ENCODE measurements around the gene SLCO4A1.
A peak's percentile ranks its signal among the peaks of the same experiment; 100 is the strongest.

SLCO4A1 gene

GRCh38 chr20:62642051-62642665 is at the start of gene SLCO4A1:
TSS of gene SLCO4A1 (plus strand) at chr20:62642503. CDS start at chr20:62656455, 13,952 bp downstream.
- DNase-seq (ENCODE audit: low read depth) = peak; percentile 81

- no peak for DNase-seq (ENCODE audit: low read depth)
These were observed 49.7 kb upstream of the SLCO4A1 start for GRCh38 chr20:62592506-62593177.

DNA sequence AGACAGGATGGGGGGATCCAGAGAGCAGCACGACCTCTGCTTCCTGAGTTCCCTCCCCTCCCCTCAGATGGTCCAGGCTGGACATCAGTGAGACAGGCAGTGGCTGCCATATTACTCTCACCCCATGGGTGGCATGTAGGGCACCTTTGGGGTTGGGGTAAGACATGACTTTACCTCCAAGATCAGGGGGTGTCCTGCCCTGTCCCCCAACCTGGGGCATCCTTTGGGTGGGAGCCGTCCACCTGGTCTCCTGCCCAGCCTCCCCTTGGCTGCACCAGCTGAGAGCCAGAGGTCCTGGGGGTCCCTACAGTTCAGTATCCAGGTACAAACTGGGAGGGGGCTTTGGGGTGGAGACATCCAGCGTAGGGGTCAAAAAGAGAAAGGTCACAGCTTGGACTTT is 48.7 kb upstream of the SLCO4A1 start:
- DNase-seq (ENCODE audit: low read depth) = no peak

DNA sequence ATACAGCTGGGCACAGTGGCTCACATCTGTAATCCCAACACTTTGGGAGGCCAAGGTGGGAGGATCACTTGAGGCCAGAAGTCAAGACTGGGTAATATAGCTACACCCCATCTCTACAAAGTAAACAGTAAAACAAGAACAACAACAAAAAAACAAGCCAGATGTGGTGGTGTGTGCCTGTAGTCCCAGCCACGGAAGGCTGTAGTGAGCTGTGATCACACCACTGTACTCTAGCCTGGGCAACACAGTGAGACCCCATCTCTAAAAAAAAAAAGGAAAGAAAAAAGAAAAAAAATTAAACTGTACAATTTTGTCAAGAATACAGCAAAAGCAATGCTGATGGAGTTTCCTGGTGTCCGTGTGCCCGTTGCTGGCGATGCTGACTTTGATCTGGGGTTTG is 47.2 kb upstream of the SLCO4A1 start:
- DNase-seq (ENCODE audit: low read depth) = no peak

DNA sequence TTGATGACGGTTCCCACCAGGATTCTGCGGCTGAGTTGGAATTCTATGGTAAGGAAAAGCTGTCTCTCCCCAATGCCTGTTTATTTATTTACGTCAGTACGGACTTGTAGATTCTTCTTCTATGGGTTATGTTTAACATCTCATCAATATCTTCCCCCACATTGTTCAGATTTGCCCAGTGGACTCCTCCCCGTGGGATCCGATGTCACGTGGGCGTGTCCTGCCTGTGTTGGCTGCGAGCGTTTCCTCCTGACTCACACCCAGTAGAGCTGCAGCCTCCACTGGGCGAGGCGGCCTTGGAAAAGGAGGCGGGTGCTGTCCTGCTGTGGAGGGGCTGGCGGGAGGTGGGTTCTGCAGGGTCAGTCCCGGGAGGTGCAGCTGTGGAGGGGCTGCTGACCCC is 46.8 kb upstream of the SLCO4A1 start:
- no peak for DNase-seq (ENCODE audit: low read depth)

- DNase-seq (ENCODE audit: low read depth) = no peak
These were observed 45.8 kb upstream of the SLCO4A1 start for GRCh38 chr20:62596486-62596885.

DNA sequence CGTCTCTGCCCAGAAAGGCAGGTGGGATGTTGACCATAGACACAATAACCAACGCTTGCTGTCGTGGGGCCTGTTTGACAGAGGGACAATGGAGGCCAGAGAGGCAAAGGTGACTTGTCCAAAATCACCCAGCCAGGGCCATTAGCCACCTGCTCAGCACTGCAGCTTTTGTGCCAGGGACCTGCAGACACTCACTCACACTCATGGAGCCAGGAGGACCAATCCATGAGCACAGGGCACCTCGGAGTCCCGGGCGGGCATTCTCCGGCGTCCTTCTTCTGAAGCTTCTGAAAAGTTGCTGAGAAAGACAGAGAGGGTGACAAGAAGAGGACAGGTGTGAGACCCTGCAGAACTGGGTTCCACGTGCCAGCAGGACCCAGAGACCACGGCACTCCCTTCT is 45.4 kb upstream of the SLCO4A1 start:
- DNase-seq (ENCODE audit: low read depth) = no peak

DNA sequence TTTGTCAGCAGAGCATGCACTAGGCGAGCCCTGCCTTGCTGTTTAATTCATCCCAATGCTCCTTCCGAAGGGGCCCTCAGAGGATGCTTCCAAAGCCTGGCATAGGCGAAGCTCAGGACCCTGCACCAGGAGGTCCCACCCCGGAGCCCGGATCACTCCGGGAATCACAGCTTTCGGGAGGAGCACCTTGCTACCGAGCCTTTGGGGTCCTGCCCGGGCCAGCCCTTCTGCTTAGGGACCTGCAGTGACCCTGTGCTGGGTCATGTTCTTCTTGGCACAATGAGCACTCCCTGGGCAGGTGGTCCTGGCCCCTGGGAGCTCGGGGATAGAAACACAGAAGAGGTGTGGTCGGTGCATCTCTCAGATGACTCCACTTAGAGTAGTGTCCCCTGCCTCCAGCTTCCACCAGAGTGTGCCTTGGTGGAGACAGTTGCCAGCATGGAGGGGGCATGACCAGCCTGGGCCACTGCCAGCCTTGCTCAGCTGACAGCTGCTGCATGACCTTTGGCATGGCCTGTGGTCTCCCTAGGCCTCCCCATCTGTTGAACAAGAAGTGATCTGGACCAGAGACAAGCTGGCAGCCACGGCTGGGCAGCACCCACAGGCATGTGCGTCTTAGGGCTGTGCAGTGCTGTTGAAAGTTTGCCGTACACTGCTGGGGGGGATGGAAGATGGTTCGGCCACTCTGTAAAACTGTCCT is 44.7 kb upstream of the SLCO4A1 start:
- DNase-seq (ENCODE audit: low read depth) = no peak

- DNase-seq (ENCODE audit: low read depth) = no peak
These were observed 43.5 kb upstream of the SLCO4A1 start for GRCh38 chr20:62598761-62599194.

DNA sequence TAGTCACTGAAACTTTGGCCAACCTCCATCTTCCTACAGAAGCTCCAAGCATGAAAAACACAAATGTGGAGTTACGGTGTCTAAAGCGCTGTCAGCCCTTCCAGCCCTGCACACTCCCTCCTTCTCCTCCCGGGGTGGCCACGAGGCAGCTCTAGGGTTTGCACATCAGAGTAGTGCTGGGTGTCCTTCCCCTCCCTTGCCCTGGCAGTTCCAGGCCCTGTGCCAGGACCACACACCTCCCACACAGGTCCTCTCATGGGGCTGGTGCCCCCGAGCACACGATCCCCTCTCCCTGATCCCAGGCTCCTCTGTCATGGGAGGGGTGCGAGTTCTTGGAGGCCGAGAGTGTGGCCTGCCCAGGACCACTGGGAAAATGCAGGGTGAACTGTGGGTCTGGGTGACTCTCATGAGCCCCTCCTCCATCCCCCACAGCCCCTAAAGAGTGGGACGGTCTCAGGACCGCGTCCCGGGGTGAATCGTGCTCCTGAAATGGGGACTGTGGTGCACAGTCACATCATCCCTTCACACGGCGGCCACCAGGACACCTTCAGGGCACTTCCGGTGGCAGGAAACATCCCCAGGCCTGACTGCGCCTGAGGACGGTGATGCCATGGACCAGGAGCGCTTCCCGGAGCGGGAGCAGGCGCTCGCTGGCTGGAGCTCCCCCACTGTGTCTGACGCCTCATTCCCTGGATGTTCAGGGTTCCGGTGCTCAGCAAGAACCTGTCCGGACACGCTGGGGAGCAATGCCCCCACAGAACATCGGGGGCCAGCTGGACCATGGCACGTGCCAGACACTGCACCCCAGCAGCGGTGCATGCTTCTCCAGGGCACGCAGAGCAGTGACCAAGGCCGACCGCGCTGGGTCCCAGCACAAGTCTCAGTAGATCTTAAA is 42.8 kb upstream of the SLCO4A1 start:
- DNase-seq (ENCODE audit: low read depth) = no peak

GRCh38 chr20:62601172-62601571 is 41.1 kb upstream of the SLCO4A1 start:
- DNase-seq (ENCODE audit: low read depth) = no peak

GRCh38 chr20:62601714-62602113 is 40.6 kb upstream of the SLCO4A1 start:
- no peak for DNase-seq (ENCODE audit: low read depth)

DNA sequence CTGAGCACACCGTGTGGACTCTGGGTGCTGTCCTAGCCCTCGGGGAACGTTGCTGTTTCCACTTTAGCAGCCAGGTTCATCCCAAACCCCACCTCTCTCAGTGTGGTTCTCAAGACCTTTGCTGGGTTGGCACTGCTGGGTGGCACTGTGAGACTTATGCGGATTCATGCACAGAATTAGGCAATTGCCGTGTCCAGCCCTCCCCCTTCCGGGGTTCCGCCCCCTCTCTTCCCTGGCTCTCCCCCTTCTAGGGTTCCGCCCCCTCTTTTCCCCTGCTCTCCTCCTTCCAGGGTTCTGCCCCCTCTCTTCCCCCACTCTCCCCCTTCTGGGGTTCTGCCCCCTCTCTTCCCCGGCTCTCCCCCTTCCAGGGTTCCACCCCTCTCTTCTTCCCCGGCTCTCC is 39.8 kb upstream of the SLCO4A1 start:
- no peak for DNase-seq (ENCODE audit: low read depth)

DNA sequence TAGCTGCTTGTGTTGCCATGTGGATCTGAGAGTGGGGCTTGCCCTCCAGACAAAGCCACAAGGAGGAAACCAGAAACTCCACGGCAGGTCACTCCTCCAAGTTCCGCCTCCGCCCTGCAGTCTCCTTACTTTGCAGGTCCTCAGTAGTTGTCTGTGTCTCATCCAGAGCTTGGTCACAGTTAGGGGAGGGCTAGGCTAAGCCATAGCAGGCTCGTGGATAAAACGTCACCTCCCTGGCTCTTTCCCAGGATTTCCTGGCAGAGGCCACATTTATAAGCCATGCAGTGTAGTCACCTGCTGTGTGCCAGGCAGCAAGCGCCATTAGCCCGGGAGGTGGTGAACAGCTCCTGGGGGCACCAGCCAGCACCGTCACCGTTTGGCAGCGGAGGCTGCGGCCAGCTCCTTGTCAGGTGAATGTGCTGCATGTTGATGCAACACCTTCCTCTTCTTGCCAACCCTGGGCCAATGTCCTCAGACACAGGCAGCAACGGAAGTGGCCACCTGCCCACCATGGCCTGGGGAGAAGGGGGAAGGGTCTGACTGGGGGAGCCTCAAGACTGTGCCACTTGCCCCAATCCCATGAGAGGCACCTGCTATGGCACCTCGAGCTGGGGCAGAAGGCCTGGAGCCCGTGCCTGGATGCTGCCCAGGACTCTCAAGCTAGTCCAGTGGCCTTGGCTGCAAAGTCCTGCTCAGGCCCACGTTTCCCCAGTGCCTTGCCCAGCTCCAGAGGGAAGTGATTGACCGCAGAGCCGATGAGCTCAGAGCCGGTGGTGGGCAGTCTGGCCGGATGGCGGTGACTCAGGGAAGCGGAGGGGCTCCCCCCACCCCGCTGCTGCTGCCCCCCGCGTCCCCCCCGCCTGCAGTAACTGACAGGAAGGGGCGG is 39.0 kb upstream of the SLCO4A1 start:
- peak; percentile 45 for DNase-seq (ENCODE audit: low read depth)

DNA sequence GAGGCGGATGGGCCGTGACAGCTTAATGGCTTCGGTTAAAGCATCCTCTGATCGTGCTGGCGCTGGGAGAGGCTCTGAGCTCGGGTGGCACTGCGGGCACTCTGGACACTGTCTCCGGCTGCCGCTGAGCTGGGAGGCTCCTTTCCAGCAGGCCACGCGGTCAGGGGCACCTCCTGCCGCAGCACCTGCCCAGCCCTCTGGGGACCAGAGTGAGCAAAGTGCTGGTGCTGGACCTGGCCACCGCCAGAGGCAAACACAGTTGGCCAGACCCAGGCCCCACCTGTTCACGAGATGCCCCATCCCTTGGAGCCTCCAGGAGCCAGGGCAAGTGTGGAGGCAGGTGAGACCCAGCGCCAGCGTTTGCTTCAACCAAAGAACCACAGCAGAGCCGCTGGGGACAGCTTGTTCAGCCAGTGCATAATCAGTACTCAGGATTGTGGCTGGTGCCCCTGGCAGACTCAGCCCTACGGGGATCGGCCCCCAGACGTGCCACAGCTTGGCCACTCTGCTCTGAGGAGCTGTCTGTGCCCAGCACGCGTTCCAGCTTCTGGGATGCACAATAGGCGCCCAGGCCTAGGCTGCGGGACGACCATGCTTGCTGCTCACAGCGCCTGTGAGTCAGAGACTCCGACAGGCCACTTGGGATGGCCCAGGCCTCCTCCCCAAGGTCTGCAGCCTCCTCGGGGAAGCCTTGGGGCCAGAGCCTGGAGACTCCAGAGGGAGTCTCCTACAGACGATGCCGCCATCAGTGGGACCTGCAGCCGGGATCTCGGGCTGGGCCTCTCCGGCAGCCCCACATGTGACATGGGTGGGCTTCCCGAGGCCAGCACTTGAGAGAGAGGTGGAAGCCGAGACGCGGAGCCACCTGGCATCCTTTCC is 38.2 kb upstream of the SLCO4A1 start:
- DNase-seq (ENCODE audit: low read depth) = no peak

DNA sequence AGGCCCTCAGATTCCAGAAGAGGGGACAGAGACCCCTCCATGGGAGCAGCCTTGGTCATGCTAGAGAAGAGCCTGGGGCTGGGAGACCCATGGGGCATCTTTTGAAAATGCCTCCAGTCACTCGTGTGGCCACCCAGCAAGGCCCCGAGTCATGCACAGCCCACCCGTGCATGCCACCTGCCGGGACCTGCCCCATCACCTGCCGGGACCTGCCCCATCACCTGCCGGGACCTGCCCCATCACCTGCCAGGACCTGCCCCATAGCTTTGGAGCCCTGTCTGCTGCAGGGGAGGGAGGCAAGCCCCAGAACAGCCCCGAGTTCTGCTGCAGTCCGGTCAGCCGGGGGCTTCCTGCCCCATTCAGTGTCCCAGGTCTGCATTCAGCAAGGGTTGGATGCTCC is 37.5 kb upstream of the SLCO4A1 start:
- DNase-seq (ENCODE audit: low read depth) = no peak

- no peak for DNase-seq (ENCODE audit: low read depth)
These were observed 36.9 kb upstream of the SLCO4A1 start for GRCh38 chr20:62605236-62605943.

- DNase-seq (ENCODE audit: low read depth) = no peak
These were observed 36.3 kb upstream of the SLCO4A1 start for GRCh38 chr20:62606016-62606415.

GRCh38 chr20:62606551-62607201 is 35.6 kb upstream of the SLCO4A1 start:
- no peak for DNase-seq (ENCODE audit: low read depth)
